ENCODE measurements around the gene TRPC6.

TRPC6 gene

GRCh38 chr11:101511065-101511464 lies 72.7 kb downstream of the TRPC6 start:
- Histone ChIP-seq H3K4me3 (ENCODE audit: low read length) (no peak overlapping the region), H3K27me3 (ENCODE audit: low read depth, low read length) (peaks cover 50% of the 10 kb centered on the region)

DNA sequence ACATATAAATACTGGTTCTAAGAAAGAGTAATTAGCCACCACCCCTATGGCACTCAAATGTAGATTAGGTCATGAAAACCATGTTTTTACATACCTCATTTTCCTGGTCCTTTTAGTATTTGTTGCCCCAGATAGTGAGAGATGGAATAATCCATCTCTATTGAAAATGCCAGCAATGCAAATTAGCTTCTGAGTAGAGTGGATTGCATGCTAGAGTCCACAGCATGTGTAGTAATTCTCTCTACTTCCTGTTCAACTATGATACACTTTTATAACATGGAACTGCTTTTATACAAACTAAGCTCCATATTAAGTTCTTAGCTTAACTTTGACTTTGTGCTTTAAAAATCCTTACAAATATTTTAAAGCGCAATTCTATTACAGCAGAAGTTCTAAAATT lies 73.2 kb downstream of the TRPC6 start:
- Histone ChIP-seq H3K36me3 (replicated peaks; ENCODE audit: low read depth, low read length) (no peaks in the 10 kb centered on the region), H3K27me3 (ENCODE audit: low read depth, low read length) (peaks cover 52% of the 10 kb centered on the region), H2AFZ (ENCODE audit: low read depth, low read length) (no peak overlapping the region), H3K4me1 (ENCODE audit: low read length) (peaks cover 24% of the 10 kb centered on the region), H3K27ac (ENCODE audit: low read length) (no peak overlapping the region), H3K9me3 (ENCODE audit: insufficient read depth, low read length) (no peaks in the 10 kb centered on the region; the same call in 1 of the 2 replicates), H4K20me1 (ENCODE audit: insufficient read depth, low read length) (no peaks in the 10 kb centered on the region), H3K9ac (ENCODE audit: low read length) (no peak overlapping the region), H3K4me3 (ENCODE audit: low read length) (no peak overlapping the region), H3K4me2 (ENCODE audit: low read length) (no peak overlapping the region), H3K79me2 (ENCODE audit: low read length) (no peaks in the 10 kb centered on the region)
- TF ChIP-seq, protein P1, sequence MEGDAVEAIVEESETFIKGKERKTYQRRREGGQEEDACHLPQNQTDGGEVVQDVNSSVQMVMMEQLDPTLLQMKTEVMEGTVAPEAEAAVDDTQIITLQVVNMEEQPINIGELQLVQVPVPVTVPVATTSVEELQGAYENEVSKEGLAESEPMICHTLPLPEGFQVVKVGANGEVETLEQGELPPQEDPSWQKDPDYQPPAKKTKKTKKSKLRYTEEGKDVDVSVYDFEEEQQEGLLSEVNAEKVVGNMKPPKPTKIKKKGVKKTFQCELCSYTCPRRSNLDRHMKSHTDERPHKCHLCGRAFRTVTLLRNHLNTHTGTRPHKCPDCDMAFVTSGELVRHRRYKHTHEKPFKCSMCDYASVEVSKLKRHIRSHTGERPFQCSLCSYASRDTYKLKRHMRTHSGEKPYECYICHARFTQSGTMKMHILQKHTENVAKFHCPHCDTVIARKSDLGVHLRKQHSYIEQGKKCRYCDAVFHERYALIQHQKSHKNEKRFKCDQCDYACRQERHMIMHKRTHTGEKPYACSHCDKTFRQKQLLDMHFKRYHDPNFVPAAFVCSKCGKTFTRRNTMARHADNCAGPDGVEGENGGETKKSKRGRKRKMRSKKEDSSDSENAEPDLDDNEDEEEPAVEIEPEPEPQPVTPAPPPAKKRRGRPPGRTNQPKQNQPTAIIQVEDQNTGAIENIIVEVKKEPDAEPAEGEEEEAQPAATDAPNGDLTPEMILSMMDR (IDR thresholded peaks at IDR 0.05; ENCODE audit: low read depth, low read length), result no peak
- no peak for TF ChIP-seq EZH2phosphoT487 (IDR thresholded peaks at IDR 0.05; ENCODE audit: low read depth)

More at GRCh38 chr11:101511065-101511464, 72.7 kb downstream of the TRPC6 start:
- Histone ChIP-seq H3K27ac (ENCODE audit: low read length) (no peak overlapping the region), H3K4me1 (ENCODE audit: low read length) (peaks cover 24% of the 10 kb centered on the region), H4K20me1 (ENCODE audit: insufficient read depth, low read length) (no peaks in the 10 kb centered on the region), H3K4me2 (ENCODE audit: low read length) (no peak overlapping the region), H3K9me3 (ENCODE audit: insufficient read depth, low read length) (no peaks in the 10 kb centered on the region; the same call in 1 of the 2 replicates), H3K36me3 (replicated peaks; ENCODE audit: low read depth, low read length) (no peaks in the 10 kb centered on the region), H3K79me2 (ENCODE audit: low read length) (no peaks in the 10 kb centered on the region), H3K9ac (ENCODE audit: low read length) (no peak overlapping the region), H2AFZ (ENCODE audit: low read depth, low read length) (no peak overlapping the region)
- TF ChIP-seq, protein P1 (IDR thresholded peaks at IDR 0.05; ENCODE audit: low read depth, low read length), result no peak
- no peak for TF ChIP-seq EZH2phosphoT487 (IDR thresholded peaks at IDR 0.05; ENCODE audit: low read depth)

- Histone ChIP-seq H2AFZ (ENCODE audit: low read depth, low read length) (no peak overlapping the region), H3K27ac (ENCODE audit: low read length) (no peak overlapping the region), H3K36me3 (replicated peaks; ENCODE audit: low read depth, low read length) (no peaks in the 10 kb centered on the region), H4K20me1 (ENCODE audit: insufficient read depth, low read length) (no peaks in the 10 kb centered on the region), H3K4me3 (ENCODE audit: low read length) (no peak overlapping the region), H3K4me2 (ENCODE audit: low read length) (no peak overlapping the region), H3K9me3 (ENCODE audit: insufficient read depth, low read length) (no peaks in the 10 kb centered on the region; the same call in 1 of the 2 replicates), H3K9ac (ENCODE audit: low read length) (no peak overlapping the region), H3K4me1 (ENCODE audit: low read length) (peaks cover 24% of the 10 kb centered on the region), H3K79me2 (ENCODE audit: low read length) (no peaks in the 10 kb centered on the region), H3K27me3 (ENCODE audit: low read depth, low read length) (peaks cover 56% of the 10 kb centered on the region)
- no peak for TF ChIP-seq EZH2phosphoT487 (IDR thresholded peaks at IDR 0.05; ENCODE audit: low read depth)
- TF ChIP-seq, protein P1 (IDR thresholded peaks at IDR 0.05; ENCODE audit: low read depth, low read length), result no peak
Measured at GRCh38 chr11:101509922-101510321, 73.9 kb downstream of the TRPC6 start.

DNA sequence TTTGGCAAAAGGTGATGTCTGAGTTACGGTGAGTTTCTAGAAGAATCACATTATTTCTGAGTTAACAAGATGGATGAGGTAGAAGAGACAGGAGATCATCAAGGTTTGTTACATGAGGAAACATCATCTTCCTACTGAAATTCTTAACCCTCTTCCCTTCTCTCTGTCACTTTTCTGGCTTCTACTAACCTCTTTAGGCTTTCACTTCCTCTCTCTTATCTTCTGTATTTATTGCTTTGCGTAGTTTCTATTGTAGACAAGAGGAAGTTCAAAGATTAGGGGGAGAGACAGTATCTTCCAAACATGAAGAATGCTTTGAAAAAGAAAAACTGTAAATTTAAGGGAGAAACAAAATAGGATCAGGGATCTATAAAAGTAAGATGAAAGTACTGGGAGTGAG lies 75.4 kb downstream of the TRPC6 start:
- Histone ChIP-seq H3K36me3 (replicated peaks; ENCODE audit: low read depth, low read length) (no peaks in the 10 kb centered on the region), H3K27ac (ENCODE audit: low read length) (no peak overlapping the region), H3K9ac (ENCODE audit: low read length) (no peak overlapping the region), H3K9me3 (ENCODE audit: insufficient read depth, low read length) (no peaks in the 10 kb centered on the region; the same call in 1 of the 2 replicates), H2AFZ (ENCODE audit: low read depth, low read length) (no peak overlapping the region), H3K27me3 (ENCODE audit: low read depth, low read length) (peaks cover 43% of the 10 kb centered on the region), H3K79me2 (ENCODE audit: low read length) (no peaks in the 10 kb centered on the region), H3K4me2 (ENCODE audit: low read length) (peak overlapping the region; percentile 27), H4K20me1 (ENCODE audit: insufficient read depth, low read length) (no peaks in the 10 kb centered on the region), H3K4me3 (ENCODE audit: low read length) (no peak overlapping the region), H3K4me1 (ENCODE audit: low read length) (peaks cover 24% of the 10 kb centered on the region)
- TF ChIP-seq EZH2phosphoT487 (IDR thresholded peaks at IDR 0.05; ENCODE audit: low read depth), result no peak
- TF ChIP-seq, protein P1 (IDR thresholded peaks at IDR 0.05; ENCODE audit: low read depth, low read length), result no peak
